Activated CD8-positive, alpha-beta memory T cell treated with anti-CD3 and anti-CD28 coated beads for 48 hours (primary cell): ENCODE measurements around the gene SAA1.

ENCODE experiments used
- DNase-seq, 3 experiments: peaks; one replicate each; pipeline ENCODE4 v3.0.0-alpha.2; 2020; ENCODE audit warnings: low read depth in 2 of 3, low spot score in 2 of 3

The SAA1 gene

DNA sequence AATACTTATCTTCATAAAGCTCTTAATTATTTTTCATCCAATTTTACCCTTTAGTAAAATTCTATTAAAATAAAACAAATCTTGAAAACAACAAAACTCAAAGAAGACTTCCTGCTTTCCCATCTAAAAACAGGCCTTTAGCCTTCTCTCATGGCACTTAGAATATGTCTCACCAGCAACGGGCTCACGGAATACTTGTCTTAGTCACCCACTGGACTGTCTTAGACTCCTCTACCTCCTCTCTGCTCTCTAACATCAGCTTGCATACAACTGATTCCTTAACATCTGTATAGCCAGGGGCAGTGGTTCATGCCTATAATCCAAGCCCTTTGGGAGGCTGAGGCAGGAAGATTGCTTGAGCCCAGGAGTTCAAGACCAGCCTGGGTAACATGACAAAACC lies 42.2 kb downstream of the SAA1 start:
- no peak for DNase-seq

DNA sequence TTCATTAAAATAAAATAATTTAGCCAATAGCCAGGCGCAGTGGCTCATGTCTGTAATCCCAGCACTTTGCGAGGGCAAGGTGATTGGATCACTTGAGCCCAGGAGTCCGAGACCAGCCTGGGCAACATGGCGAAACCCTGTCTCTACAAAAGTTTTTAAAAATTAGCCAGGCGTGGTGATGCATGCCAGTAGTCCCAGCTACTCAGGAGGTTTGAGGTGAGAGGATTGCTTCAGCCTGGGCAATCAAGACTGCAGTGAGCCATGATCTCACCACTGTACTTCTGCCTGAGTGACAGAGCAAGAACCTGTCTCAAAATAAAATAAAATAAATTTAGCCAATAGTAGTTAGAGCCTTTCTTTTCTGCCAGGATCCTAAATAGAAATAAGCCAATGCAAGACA lies 43.6 kb downstream of the SAA1 start:
- DNase-seq = no peak

DNA sequence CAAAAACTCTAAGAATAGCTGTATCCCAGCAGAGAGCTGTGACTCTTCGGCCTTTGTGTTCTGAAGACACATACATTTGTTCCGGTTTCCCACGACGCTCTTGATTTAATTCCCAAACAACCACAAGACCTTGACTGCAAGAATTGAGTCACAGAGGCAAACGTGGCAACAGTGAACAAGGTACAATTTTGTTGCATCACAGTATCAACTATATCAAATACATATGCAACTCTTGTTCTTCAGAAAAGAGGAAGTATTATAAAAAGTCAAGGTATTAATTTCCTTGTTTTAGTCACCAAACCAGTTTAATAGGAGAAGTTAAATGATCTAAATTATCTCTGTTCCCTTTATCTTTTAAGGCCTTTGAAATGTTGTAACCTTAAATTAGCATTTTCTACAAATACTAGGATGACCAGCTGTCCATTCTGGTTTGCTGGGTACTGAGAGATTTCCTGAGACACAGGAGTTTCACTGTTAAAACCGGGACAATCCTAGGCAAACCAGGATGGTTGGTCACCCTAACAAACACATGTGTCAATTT lies 44.8 kb downstream of the SAA1 start:
- no peak for DNase-seq

DNA sequence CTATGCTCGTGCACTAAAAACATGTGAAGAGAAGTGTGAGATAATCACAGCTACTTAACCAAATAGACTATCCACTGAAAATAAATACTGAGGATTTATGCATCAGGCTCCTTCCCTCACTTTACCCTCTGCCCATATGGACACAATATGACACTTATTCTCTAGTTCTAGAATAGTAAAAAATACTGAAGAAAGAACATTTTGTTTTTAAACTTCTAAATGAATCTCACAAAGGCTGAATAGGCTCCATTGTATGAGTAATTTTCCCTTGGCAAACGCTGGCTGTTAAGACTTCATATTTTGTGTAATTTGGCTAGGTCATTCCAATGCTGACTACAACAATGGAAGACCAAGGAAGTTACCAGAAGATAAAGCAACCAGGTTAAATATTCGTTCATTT lies 45.9 kb downstream of the SAA1 start:
- no peak for DNase-seq

DNA sequence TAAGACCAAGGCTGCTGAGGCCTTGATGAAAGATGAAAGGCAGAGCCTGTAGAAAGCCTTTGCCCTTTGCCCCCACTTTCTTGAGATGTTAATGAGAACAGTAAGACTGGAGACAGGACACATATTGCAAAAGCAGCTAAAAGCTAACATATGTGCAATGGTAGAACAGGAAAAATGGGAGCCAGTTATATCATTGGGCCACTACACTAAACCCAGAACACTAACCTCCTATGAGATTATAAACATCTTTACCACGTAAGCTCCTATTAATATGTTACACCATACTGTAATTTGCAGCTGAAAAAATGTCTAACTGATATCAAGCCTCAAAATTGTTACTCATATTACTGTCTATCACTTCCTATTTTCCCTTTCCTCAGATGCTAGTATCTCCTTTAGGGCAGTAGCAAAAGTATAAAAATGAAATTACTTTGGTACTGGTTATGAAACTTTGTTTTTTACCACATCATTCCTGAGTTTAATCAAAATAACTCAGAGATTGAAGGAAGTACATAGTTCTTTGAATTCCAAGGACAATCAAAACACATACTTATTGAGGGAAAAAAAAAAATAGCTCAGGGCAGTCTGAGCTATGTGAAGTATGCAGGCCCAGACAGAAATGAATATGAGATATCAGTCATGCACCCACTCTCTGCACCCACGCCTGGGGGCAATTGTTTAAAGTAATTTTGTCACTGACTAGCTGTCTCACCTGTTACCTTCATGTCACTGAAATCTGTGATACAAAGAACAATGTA lies 46.8 kb downstream of the SAA1 start:
- DNase-seq = no peak

DNA sequence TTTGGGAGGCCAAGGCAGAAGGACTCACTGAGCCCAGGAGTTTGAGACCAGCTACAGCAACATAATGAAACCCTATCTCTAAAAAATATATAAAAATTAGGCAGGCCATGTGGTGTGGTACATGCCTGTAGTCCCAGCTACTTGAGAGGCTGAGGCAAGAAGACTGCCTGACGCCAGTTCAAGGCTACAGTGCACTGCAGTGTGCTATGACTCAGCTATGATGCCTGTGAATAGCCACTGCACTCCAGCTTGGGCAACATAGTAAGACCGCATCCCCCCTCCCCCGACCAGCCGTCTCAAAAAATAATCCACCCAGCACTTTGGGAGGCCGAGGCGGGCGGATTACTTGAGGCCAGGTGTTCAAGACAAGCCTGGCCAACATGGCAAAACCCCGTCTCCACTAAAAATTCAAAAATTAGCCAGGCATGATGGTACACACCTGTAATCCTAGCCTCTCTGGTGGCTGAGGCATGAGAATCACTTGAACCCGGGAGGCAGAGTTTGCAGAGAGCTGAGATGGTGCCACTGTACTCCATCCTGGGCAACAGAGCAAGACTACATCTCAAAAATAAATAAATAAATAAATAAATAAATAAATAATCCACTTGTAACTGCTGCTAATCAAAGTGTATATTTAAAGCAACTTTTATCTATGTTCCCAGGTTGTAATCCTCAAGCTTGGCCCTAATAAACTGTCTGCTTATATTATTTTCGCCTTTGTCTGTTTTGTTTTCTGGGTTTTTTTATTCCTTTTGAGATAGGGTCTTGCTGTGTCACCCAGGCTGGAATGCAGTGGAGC lies 48.1 kb downstream of the SAA1 start:
- DNase-seq = no peak

DNA sequence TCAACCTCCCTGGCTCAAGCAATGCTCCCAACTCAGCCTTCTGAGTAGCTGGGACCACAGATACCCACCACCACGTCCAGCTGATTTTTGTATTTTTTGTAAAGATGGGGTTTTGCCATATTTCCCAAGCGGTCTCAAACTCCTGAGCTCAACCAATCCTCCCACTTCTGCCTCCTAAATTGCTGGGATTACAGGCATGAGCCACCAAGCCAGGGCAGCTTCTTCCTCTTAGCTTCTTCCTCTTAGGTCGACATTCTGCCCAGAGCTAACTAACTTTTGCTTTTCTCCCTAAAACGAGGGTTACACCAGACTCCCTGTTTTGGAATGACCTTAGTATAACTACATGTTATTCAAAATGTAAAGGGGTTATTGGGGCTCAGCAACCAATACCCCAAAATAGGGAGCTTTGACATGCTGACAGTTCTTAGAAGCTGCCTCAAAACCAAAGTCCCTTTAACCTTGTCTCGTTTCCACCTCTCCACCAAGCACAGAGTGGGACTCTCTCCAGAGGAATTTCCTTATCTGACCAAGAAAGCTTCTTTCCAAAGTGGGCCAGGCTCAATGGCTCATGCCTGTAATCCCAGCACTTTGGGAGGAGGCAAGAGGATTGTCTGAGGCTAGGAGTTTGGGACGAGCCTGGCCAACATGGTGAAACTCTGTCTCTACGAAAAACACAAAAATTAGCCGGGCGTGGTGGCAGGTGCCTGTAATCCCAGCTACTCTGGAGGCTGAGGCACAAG lies 48.9 kb downstream of the SAA1 start:
- no peak for DNase-seq

DNA sequence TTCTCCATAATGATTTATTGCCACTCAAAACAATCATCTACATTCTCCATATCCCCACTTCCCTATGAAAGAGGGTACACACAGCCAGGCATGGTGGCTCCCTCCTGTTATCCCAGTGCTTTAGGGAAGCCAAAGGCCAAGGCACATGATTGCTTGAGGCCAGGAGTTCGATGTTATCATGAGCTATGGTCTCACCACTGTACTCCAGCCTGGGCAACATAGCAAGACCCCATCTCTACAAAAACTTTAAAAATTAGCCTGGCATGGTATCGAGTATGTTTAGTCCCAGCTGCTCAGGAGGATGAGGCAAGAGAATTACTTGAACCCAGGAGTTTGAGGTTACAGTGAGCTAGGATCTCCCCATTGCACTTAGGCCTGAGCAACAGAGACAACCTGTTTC lies 49.8 kb downstream of the SAA1 start:
- no peak for DNase-seq

DNA sequence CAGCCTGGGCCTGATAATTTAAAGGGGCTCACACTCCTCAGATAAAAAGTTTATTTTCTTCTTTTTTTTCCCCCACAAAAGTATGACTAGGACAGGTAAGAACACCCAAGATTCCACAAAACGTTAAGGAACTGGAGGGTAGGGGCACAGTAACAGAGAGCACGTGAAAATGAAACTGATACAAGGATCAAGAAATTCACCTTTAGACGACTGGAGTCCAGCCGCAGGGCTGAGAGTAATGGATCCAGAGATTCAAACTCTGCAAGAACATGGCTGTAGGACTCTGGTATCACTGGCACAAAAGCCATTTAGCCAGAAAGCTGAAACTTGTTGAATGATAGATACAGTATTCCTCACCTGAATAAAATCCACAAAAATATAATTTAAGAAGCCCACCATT lies 51.5 kb downstream of the SAA1 start:
- DNase-seq = no peak
